K562 (cell line): Measurements from ENCODE around the gene SRCAP. TPM values are rescaled to one million over a fixed set of nuclear protein-coding genes. Genes with fewer than 3 reads are reported as not detected.

Source experiments
- ASH1L ChIP-seq: fragments of 450-650 bp; IDR thresholded peaks from 2 replicates; pipeline ENCODE4 v1.6.1; 2018; ENCODE audit warnings: borderline replicate concordance, mild to moderate bottlenecking, low read depth; ENCODE audit not compliant: partially characterized antibody
- ATF7 ChIP-seq: fragments of 450-650 bp; IDR thresholded peaks from 2 replicates; pipeline ENCODE4 v1.7.1; 2014; ENCODE audit warnings: mild to moderate bottlenecking, moderate library complexity
- FOXP1 ChIP-seq: sonication (generic); formaldehyde crosslinking; IDR thresholded peaks from 2 replicates; pipeline ENCODE4 v1.8.0; 2022; ENCODE audit warnings: mild to moderate bottlenecking, missing genetic modification reagents
- MGA ChIP-seq: fragments of 450-650 bp; IDR thresholded peaks from 2 replicates; pipeline ENCODE4 v1.6.1; 2016; ENCODE audit warnings: mild to moderate bottlenecking, moderate library complexity
- NFXL1 ChIP-seq: fragments of 450-650 bp; formaldehyde crosslinking; IDR thresholded peaks from 2 replicates; pipeline ENCODE4 v1.4.0; 2021; ENCODE audit warnings: mild to moderate bottlenecking
- SIN3A ChIP-seq, 2 experiments: fragments of 150-350 bp in 1 of 2; IDR thresholded peaks; 2 replicates each; pipeline ENCODE4 v1.6.1; 2011 to 2016; ENCODE audit warnings: borderline replicate concordance in 2 of 2, low read depth in 2 of 2, low read length in 2 of 2, mild to moderate bottlenecking in 2 of 2, moderate library complexity in 2 of 2; ENCODE audit not compliant: control insufficient read depth in 1 of 2
- TAF15 ChIP-seq: fragments of 200-400 bp; formaldehyde crosslinking; IDR thresholded peaks from 2 replicates; pipeline ENCODE4 v1.6.1; 2017; ENCODE audit warnings: mild to moderate bottlenecking, low read depth, low read length, moderate library complexity
- TAF7 ChIP-seq: fragments of 450-650 bp; IDR thresholded peaks from 2 replicates; pipeline ENCODE4 v1.6.1; 2016; ENCODE audit warnings: missing genetic modification characterization, missing compliant biosample characterization
- ZNF124 ChIP-seq: sonication (generic); formaldehyde crosslinking; IDR thresholded peaks from 2 replicates; pipeline ENCODE4 v1.8.1; 2022; ENCODE audit warnings: missing genetic modification reagents
- ZNF707 ChIP-seq: fragments of 250-450 bp; sonication (Bioruptor Pico); conservative IDR thresholded peaks from 2 replicates; pipeline ENCODE4 v1.8.0; 2022; ENCODE audit warnings: inconsistent platforms, mild to moderate bottlenecking, moderate library complexity
- polyA plus RNA-seq, 8 experiments: library from polyadenylated mRNA; depleted of rRNA in 4 of 8; stranded (reverse) in 5 of 8; unstranded in 3 of 8; fragments of >200 nt; fragmentation: Nextera tagmentation in 2 of 8; fragmentation: Illumina TruSeq in 1 of 8; extraction: Ambion mirVana in 2 of 8; extraction: Trizol in 1 of 8; gene quantifications; 2 replicates each; pipeline versions ENCODE4 v1.2.1 to v1.2.3, GENCODE V29; 2011 to 2014; ENCODE audit warnings: inconsistent platforms in 1 of 8, missing spikeins in 1 of 8
- total RNA-seq, 7 experiments: library from RNA; depleted of rRNA in 6 of 7; stranded (reverse); fragments of >200 nt in 6 of 7; fragmentation: Illumina TruSeq in 2 of 7; extraction: Trizol in 2 of 7; gene quantifications; 2 replicates each; pipeline versions ENCODE4 v1.2.1 to v1.2.3, GENCODE V29; 2011 to 2021; ENCODE audit warnings: low replicate concordance in 1 of 7
- TF ChIP-seq, protein P1 (sequence below): fragments of 450-650 bp; formaldehyde crosslinking; IDR thresholded peaks from 2 replicates; pipeline ENCODE4 v1.4.0; 2020; ENCODE audit warnings: mild to moderate bottlenecking, moderate library complexity

Gene SRCAP
- total and polyA plus RNA-seq, 9 of the 15 experiments (the other 6 are each of a cell fraction or from before 2014, with no cell fraction given), result 0.21 to 62.6 (median 5.8) TPM

DNA sequence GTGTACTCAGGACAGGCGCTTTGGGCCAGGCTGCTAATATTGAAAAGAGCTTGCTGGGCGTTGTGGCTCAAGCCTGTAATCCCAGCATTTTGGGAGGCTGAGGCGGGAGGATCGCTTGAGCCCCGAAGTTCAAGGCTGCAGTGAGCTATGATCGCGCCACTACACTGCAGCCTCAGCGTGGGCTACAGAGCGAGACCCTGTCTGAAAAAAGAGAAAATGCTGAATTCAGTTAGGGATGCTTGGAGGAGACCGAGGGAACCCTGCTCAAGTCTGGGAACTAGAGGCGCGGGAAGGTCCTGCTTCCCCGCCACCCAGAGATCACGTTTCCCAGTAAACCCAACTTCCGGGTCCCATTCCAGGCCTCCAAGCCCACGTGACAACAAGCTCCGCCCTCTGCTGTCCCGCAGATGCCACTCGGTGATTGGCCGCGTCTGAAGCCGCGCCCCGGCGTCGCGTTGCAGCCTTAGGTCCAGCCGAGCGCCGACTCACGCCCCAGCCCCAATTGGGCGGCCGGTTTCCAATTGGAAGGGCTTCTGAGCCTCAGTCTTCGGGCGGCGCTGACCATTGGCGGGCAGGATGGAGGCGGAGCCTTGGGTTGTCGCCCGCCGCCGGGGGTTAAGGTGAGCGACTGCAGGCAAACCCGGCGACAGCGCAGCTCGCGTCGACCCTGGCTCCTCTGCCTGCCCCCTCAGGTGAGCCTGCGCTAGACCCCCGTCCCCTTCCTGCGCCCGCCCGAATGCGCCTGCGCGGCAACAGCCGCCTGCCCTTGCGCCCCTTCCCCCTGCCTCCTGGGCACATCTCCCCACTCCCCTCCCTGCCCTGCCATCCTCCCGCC lies 49.0 kb downstream of the SRCAP start, which contains the start of gene PHKG2 (continued):
- no peak; the same call in 1 of the 2 replicates for TF ChIP-seq MGA
- 0 out of 2 replicates have a peak, but pooled peaks have one; percentile 41 for TF ChIP-seq NFXL1 (CRISPR knock-in tag)
- TF ChIP-seq ASH1L, result peak; percentile 67
- TF ChIP-seq ZNF707 (CRISPR knock-in tag), result no peak
- 0 out of 2 replicates have a peak, but pooled peaks have one; percentile 64 for TF ChIP-seq FOXP1
- no peak for TF ChIP-seq TAF15
- TF ChIP-seq ZNF124 (CRISPR knock-in tag), result no peak
- peak; percentile 73 for TF ChIP-seq ATF7
- TF ChIP-seq, protein P1, sequence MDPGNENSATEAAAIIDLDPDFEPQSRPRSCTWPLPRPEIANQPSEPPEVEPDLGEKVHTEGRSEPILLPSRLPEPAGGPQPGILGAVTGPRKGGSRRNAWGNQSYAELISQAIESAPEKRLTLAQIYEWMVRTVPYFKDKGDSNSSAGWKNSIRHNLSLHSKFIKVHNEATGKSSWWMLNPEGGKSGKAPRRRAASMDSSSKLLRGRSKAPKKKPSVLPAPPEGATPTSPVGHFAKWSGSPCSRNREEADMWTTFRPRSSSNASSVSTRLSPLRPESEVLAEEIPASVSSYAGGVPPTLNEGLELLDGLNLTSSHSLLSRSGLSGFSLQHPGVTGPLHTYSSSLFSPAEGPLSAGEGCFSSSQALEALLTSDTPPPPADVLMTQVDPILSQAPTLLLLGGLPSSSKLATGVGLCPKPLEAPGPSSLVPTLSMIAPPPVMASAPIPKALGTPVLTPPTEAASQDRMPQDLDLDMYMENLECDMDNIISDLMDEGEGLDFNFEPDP (CRISPR knock-in tag), result no peak
- TF ChIP-seq TAF7 (tag), result peak; percentile 89
- peak; percentile 77 to 81; a peak in 1 of 4 replicates for TF ChIP-seq SIN3A (IDR thresholded peaks at IDR 0.05; ENCODE audit: borderline replicate concordance in 2 of 2, control insufficient read depth in 1 of 2, low read depth in 2 of 2, low read length in 2 of 2)
